BLaER1 treated with 17β-estradiol and CSF1 and Interleukin-3, amounts not matched to agents 10 nM and 100 nM (cell line): Measurements from ENCODE around the gene SLC43A1.

ENCODE experiments used
- H3K27ac ChIP-seq, 11 experiments: shearing (Covaris generic); formaldehyde crosslinking; 2 replicates each; pipeline ENCODE4 v1.8.1; 2022
- H3K27me3 ChIP-seq, 11 experiments: shearing (Covaris generic); formaldehyde crosslinking; 2 replicates each; pipeline ENCODE4 v1.8.1; 2022
- H3K36me3 ChIP-seq, 11 experiments: shearing (Covaris generic); formaldehyde crosslinking; 2 replicates each; pipeline ENCODE4 v1.8.1; 2022
- H3K4me1 ChIP-seq, 10 experiments: shearing (Covaris generic); formaldehyde crosslinking; 2 replicates each; pipeline ENCODE4 v1.8.1; 2022
- H3K4me2 ChIP-seq, 11 experiments: shearing (Covaris generic); formaldehyde crosslinking; 2 replicates each; pipeline ENCODE4 v1.8.1; 2022
- H3K4me3 ChIP-seq, 10 experiments: shearing (Covaris generic); formaldehyde crosslinking; 2 replicates each; pipeline ENCODE4 v1.8.1; 2022
- H3K9ac ChIP-seq, 11 experiments: shearing (Covaris generic); formaldehyde crosslinking; 2 replicates each; pipeline ENCODE4 v1.8.1; 2022
- H3K9me3 ChIP-seq, 11 experiments: shearing (Covaris generic); formaldehyde crosslinking; replicated peaks in 1 of 11; 2 replicates each; pipeline ENCODE4 v1.8.1; 2022
- H4K20me1 ChIP-seq, 11 experiments: shearing (Covaris generic); formaldehyde crosslinking; 2 replicates each; pipeline ENCODE4 v1.8.1; 2022
- Cebpa-rat ChIP-seq, 11 experiments: shearing (Covaris generic); IDR thresholded peaks; 2 replicates each; pipeline ENCODE4 v1.8.1; 2022

Gene SLC43A1

GRCh38 chr11:57467508-57468157 lies 47.9 kb downstream of the SLC43A1 start:
- peaks cover 9 to 72% (median 59%) of the 10 kb centered on the region in 10 experiments for H3K4me1 ChIP-seq
- 0 out of 22 replicates have a peak overlapping the region, but pooled peaks of 1 of the 11 experiments have one; percentile 26 for H3K27ac ChIP-seq
- peaks cover 0 to 20% (median 0%) of the 10 kb centered on the region in 11 experiments; a peak in 7 of 22 replicates for H4K20me1 ChIP-seq
- H3K9ac ChIP-seq: peak overlapping the region in 2 of 11 experiments; percentile 5 to 17; a peak in 1 of 22 replicates
- TF ChIP-seq Cebpa-rat (IDR thresholded peaks at IDR 0.05): no peak
- peaks cover 0 to 2% (median 0%) of the 10 kb centered on the region in 11 experiments; a peak in 1 of 22 replicates for H3K27me3 ChIP-seq
- no peak overlapping the region for H3K4me3 ChIP-seq
- no peaks in the 10 kb centered on the region for H3K9me3 ChIP-seq
- H3K4me2 ChIP-seq: peak overlapping the region in 4 of 11 experiments; percentile 12 to 31 (median 26); a peak in 4 of 22 replicates
- peaks cover 0 to 65% (median 37%) of the 10 kb centered on the region in 11 experiments; a peak in 16 of 22 replicates for H3K36me3 ChIP-seq

GRCh38 chr11:57466680-57467079 lies 48.8 kb downstream of the SLC43A1 start:
- TF ChIP-seq Cebpa-rat (IDR thresholded peaks at IDR 0.05): no peak
- Histone ChIP-seq H4K20me1 (peaks cover 0 to 29% (median 5%) of the 10 kb centered on the region in 11 experiments; a peak in 10 of 22 replicates), H3K27me3 (peaks cover 0 to 11% (median 6%) of the 10 kb centered on the region in 11 experiments; a peak in 13 of 22 replicates), H3K36me3 (peaks cover 0 to 55% (median 33%) of the 10 kb centered on the region in 11 experiments; a peak in 16 of 22 replicates), H3K27ac (peak overlapping the region in 3 of 11 experiments; percentile 3 to 35 (median 26); a peak in 3 of 22 replicates), H3K4me1 (peaks cover 9 to 72% (median 60%) of the 10 kb centered on the region in 10 experiments), H3K9me3 (no peaks in the 10 kb centered on the region), H3K4me2 (peak overlapping the region in 8 of 11 experiments; percentile 0 to 58 (median 28); a peak in 11 of 22 replicates), H3K4me3 (no peak overlapping the region), H3K9ac (0 out of 22 replicates have a peak overlapping the region, but pooled peaks of 1 of the 11 experiments have one; percentile 3)

GRCh38 chr11:57464539-57465181 lies 50.8 kb downstream of the SLC43A1 start:
- H3K4me3 ChIP-seq: peak overlapping the region in 1 of 10 experiments; percentile 5; a peak in 2 of 20 replicates
- H3K27me3 ChIP-seq: peaks cover 13 to 29% (median 24%) of the 10 kb centered on the region in 11 experiments
- H3K9me3 ChIP-seq: no peaks in the 10 kb centered on the region
- H3K27ac ChIP-seq: peak overlapping the region in 8 of 11 experiments; percentile 41 to 66 (median 48); a peak in 14 of 22 replicates
- H4K20me1 ChIP-seq: peaks cover 0 to 33% (median 7%) of the 10 kb centered on the region in 11 experiments; a peak in 11 of 22 replicates
- peaks cover 12 to 76% (median 66%) of the 10 kb centered on the region in 10 experiments for H3K4me1 ChIP-seq
- H3K36me3 ChIP-seq: peaks cover 0 to 36% (median 26%) of the 10 kb centered on the region in 11 experiments; a peak in 16 of 22 replicates
- TF ChIP-seq Cebpa-rat (IDR thresholded peaks at IDR 0.05): no peak
- peak overlapping the region; percentile 36 to 99 (median 95) for H3K4me2 ChIP-seq
- H3K9ac ChIP-seq: peak overlapping the region in 8 of 11 experiments; percentile 24 to 63 (median 50); a peak in 12 of 22 replicates

- Histone ChIP-seq H3K27me3 (peaks cover 21 to 37% (median 32%) of the 10 kb centered on the region in 11 experiments), H3K4me3 (peak overlapping the region in 5 of 10 experiments; percentile 4 to 40 (median 20); a peak in 5 of 20 replicates), H3K4me1 (peaks cover 20 to 84% (median 73%) of the 10 kb centered on the region in 10 experiments), H3K27ac (peak overlapping the region in 8 of 11 experiments; percentile 41 to 66 (median 48); a peak in 15 of 22 replicates), H3K4me2 (peak overlapping the region; percentile 36 to 99 (median 95)), H3K9ac (peak overlapping the region in 8 of 11 experiments; percentile 24 to 63 (median 50); a peak in 12 of 22 replicates), H3K9me3 (no peaks in the 10 kb centered on the region), H4K20me1 (peaks cover 0 to 40% (median 12%) of the 10 kb centered on the region in 11 experiments; a peak in 12 of 22 replicates), H3K36me3 (peaks cover 0 to 29% (median 18%) of the 10 kb centered on the region in 11 experiments; a peak in 14 of 22 replicates)
- TF ChIP-seq Cebpa-rat (IDR thresholded peaks at IDR 0.05): peak in 1 of 11 experiments; percentile 45; a peak in 1 of 22 replicates
Measured at GRCh38 chr11:57463671-57464538, 51.6 kb downstream of the SLC43A1 start.

GRCh38 chr11:57462597-57462996 lies 52.9 kb downstream of the SLC43A1 start:
- Histone ChIP-seq H4K20me1 (peaks cover 0 to 41% (median 13%) of the 10 kb centered on the region in 11 experiments; a peak in 12 of 22 replicates), H3K36me3 (peaks cover 0 to 16% (median 12%) of the 10 kb centered on the region in 11 experiments; a peak in 10 of 22 replicates), H3K4me2 (peak overlapping the region in 10 of 11 experiments; percentile 88 to 99 (median 96); a peak in 18 of 22 replicates), H3K27me3 (peaks cover 34 to 50% (median 45%) of the 10 kb centered on the region in 11 experiments), H3K4me1 (peaks cover 27 to 92% (median 80%) of the 10 kb centered on the region in 10 experiments), H3K9me3 (no peaks in the 10 kb centered on the region), H3K4me3 (peak overlapping the region in 2 of 10 experiments; percentile 73; a peak in 1 of 20 replicates), H3K27ac (peak overlapping the region in 1 of 11 experiments; percentile 54; a peak in 2 of 22 replicates), H3K9ac (peak overlapping the region in 4 of 11 experiments; percentile 44 to 62 (median 50); a peak in 5 of 22 replicates)
- TF ChIP-seq Cebpa-rat (IDR thresholded peaks at IDR 0.05): no peak

- H3K36me3 ChIP-seq: peaks cover 0 to 12% (median 9%) of the 10 kb centered on the region in 11 experiments; a peak in 6 of 22 replicates
- H3K27ac ChIP-seq: no peak overlapping the region
- peak overlapping the region in 7 of 10 experiments; percentile 68 to 78 (median 73); a peak in 13 of 20 replicates for H3K4me3 ChIP-seq
- peaks cover 0 to 41% (median 13%) of the 10 kb centered on the region in 11 experiments; a peak in 12 of 22 replicates for H4K20me1 ChIP-seq
- peaks cover 36 to 53% (median 48%) of the 10 kb centered on the region in 11 experiments for H3K27me3 ChIP-seq
- no peak for TF ChIP-seq Cebpa-rat (IDR thresholded peaks at IDR 0.05)
- peak overlapping the region in 8 of 11 experiments; percentile 8 to 62 (median 40); a peak in 6 of 22 replicates for H3K9ac ChIP-seq
- no peaks in the 10 kb centered on the region for H3K9me3 ChIP-seq
- peak overlapping the region; percentile 11 to 99 (median 95); a peak in 21 of 22 replicates for H3K4me2 ChIP-seq
- H3K4me1 ChIP-seq: peaks cover 29 to 88% (median 77%) of the 10 kb centered on the region in 10 experiments
Measured at GRCh38 chr11:57461841-57462489, 53.5 kb downstream of the SLC43A1 start.
